Thyroid gland (tissue), 4 donors: ENCODE measurements around the gene TMEM98. TPM values are rescaled to one million over a fixed set of nuclear protein-coding genes. Genes with fewer than 3 reads are reported as not detected.
"Not testable (repeated sequence)": the region's sequence is repeated elsewhere in the genome, so short reads cannot be mapped to it uniquely, and the experiment has no call there.

ENCODE experiments used
- DNase-seq, 2 donors: peaks; one replicate each; pipeline ENCODE4 v3.0.0-alpha.2; 2019
- H3K27ac ChIP-seq, 3 donors: fragments of 200-600 bp; sonication (generic); 1 replicate in 2 of 3; 2 replicates in 1 of 3; pipeline ENCODE4 v1.5.1; 2016 to 2019; ENCODE audit warnings: mild to moderate bottlenecking in 1 of 3, moderate library complexity in 1 of 3
- H3K27me3 ChIP-seq: fragments of 200-600 bp; sonication (generic); one replicate; pipeline ENCODE4 v1.5.1; 2019
- H3K36me3 ChIP-seq, 2 donors: fragments of 200-600 bp; sonication (generic); one replicate each; pipeline ENCODE4 v1.5.1; 2016 to 2019
- H3K4me1 ChIP-seq, 2 donors: fragments of 200-600 bp; sonication (generic); one replicate each; pipeline ENCODE4 v1.5.1; 2017 to 2019
- H3K4me3 ChIP-seq, 3 donors: fragments of 200-600 bp; sonication (generic); replicated peaks in 1 of 3; 1 replicate in 2 of 3; 2 replicates in 1 of 3; pipeline ENCODE4 v1.5.1; 2016; ENCODE audit warnings: mild to moderate bottlenecking in 1 of 3
- H3K9me3 ChIP-seq: fragments of 200-600 bp; sonication (generic); one replicate; pipeline ENCODE4 v1.5.1; 2017
- CTCF ChIP-seq, 6 experiments: fragments of 200-600 bp in 3 of 6; fragments of 450-650 bp in 3 of 6; sonication (generic) in 3 of 6; IDR thresholded peaks; one replicate each; pipeline ENCODE4 v1.5.1; 2016 to 2019; ENCODE audit warnings: antibody characterized with exemption in 6 of 6, mild to moderate bottlenecking in 2 of 6, inconsistent platforms in 1 of 6, moderate library complexity in 1 of 6
- POLR2A ChIP-seq, 2 donors: fragments of 450-650 bp; IDR thresholded peaks; one replicate each; pipeline ENCODE4 v1.6.1; 2017; ENCODE audit warnings: antibody characterized with exemption in 2 of 2, mild to moderate bottlenecking in 2 of 2, moderate library complexity in 1 of 2
- WGBS, 2 donors: methylation state at CpG; one replicate each; pipeline ENCODE4 v1.1.5; 2017; 5-methylcytosine and 5-hydroxymethylcytosine counted together
- intact Hi-C: fragments of 100-400 bp; cut with DNase I; formaldehyde crosslinking; loops from one replicate; pipeline ENCODE4 v1.15.1; 2023
- total RNA-seq, 4 donors: library from RNA; depleted of rRNA; stranded (reverse); fragments of >200 nt; gene quantifications; one replicate each; pipeline ENCODE4 v1.2.3, GENCODE V29; 2016

TMEM98 gene
- total RNA-seq, 4 donors from 2014 or later = 57.0 to 121 (median 74.8) TPM

GRCh38 chr17:32960815-32961214 is 32.9 kb downstream of the TMEM98 start:
- TF ChIP-seq POLR2A (IDR thresholded peaks at IDR 0.05) = no peak
- no peak for TF ChIP-seq CTCF (IDR thresholded peaks at IDR 0.05)
- intact Hi-C loops = no loop called here
- DNase-seq = no peak

GRCh38 chr17:32962320-32962711 is 34.4 kb downstream of the TMEM98 start:
- WGBS, 2 donors = 37 to 42% methylated on average over 3 of the region's 3 CpGs
- Histone ChIP-seq H3K27ac (no peak overlapping the region), H3K9me3 (no peaks in the 10 kb centered on the region), H3K27me3 (no peaks in the 10 kb centered on the region), H3K4me1 (no peaks in the 10 kb centered on the region), H3K4me3 (no peak overlapping the region), H3K36me3 (no peaks in the 10 kb centered on the region)
- TF ChIP-seq CTCF (IDR thresholded peaks at IDR 0.05) (no peak), POLR2A (IDR thresholded peaks at IDR 0.05) (no peak)
- intact Hi-C loops = no loop called here
- DNase-seq = no peak

More at GRCh38 chr17:32960815-32961214, 32.9 kb downstream of the TMEM98 start:
- H3K36me3 ChIP-seq = no peaks in the 10 kb centered on the region
- WGBS, 2 donors = 72 to 83% methylated on average over 2 of the region's 2 CpGs
- no peak overlapping the region for H3K27ac ChIP-seq
- no peaks in the 10 kb centered on the region for H3K4me1 ChIP-seq
- H3K4me3 ChIP-seq = no peak overlapping the region
- H3K9me3 ChIP-seq = no peaks in the 10 kb centered on the region
- no peaks in the 10 kb centered on the region for H3K27me3 ChIP-seq

- no peaks in the 10 kb centered on the region for H3K9me3 ChIP-seq
- H3K36me3 ChIP-seq = no peaks in the 10 kb centered on the region
- no peak overlapping the region for H3K4me3 ChIP-seq
- DNase-seq = peak; percentile 61 to 62
- 33 to 49% methylated on average over 11 of the region's 11 CpGs for WGBS, 2 donors
- no peaks in the 10 kb centered on the region for H3K4me1 ChIP-seq
- H3K27me3 ChIP-seq = no peaks in the 10 kb centered on the region
- TF ChIP-seq CTCF (IDR thresholded peaks at IDR 0.05) (no peak), POLR2A (IDR thresholded peaks at IDR 0.05) (no peak)
- no peak overlapping the region for H3K27ac ChIP-seq
- intact Hi-C loops = no loop called here
Observed at GRCh38 chr17:32964541-32964940, 36.6 kb downstream of the TMEM98 start.

- 86 to 87% methylated on average over 4 of the region's 4 CpGs for WGBS, 2 donors
- H3K27ac ChIP-seq, DNase-seq, H3K36me3 ChIP-seq, H3K27me3 ChIP-seq, intact Hi-C loops, H3K9me3 ChIP-seq, H3K4me3 ChIP-seq, H3K4me1 ChIP-seq: not testable (repeated sequence)
Observed at GRCh38 chr17:32969231-32969630, 41.3 kb downstream of the TMEM98 start.

- Histone ChIP-seq H3K27ac (no peak overlapping the region), H3K4me3 (no peak overlapping the region), H3K36me3 (no peaks in the 10 kb centered on the region), H3K9me3 (no peaks in the 10 kb centered on the region), H3K27me3 (no peaks in the 10 kb centered on the region), H3K4me1 (no peaks in the 10 kb centered on the region)
- TF ChIP-seq POLR2A (IDR thresholded peaks at IDR 0.05) (no peak), CTCF (IDR thresholded peaks at IDR 0.05) (no peak)
- WGBS, 2 donors = 85% methylated on average over 3 of the region's 3 CpGs
- intact Hi-C loops = no loop called here
- no peak for DNase-seq
Observed at GRCh38 chr17:32970281-32970680, 42.3 kb downstream of the TMEM98 start.

- DNase-seq = no peak
- Histone ChIP-seq H3K4me1 (no peaks in the 10 kb centered on the region), H3K27me3 (no peaks in the 10 kb centered on the region), H3K4me3 (no peak overlapping the region), H3K36me3 (no peaks in the 10 kb centered on the region), H3K27ac (no peak overlapping the region), H3K9me3 (no peaks in the 10 kb centered on the region)
- intact Hi-C loops = no loop called here
- WGBS, 2 donors = 70 to 100% methylated on average over 1 of the region's 1 CpG
- TF ChIP-seq POLR2A (IDR thresholded peaks at IDR 0.05) = no peak
- TF ChIP-seq CTCF (IDR thresholded peaks at IDR 0.05) = no peak
Observed at GRCh38 chr17:32971171-32971570, 43.2 kb downstream of the TMEM98 start.
